Astrocyte (in vitro differentiated cells and primary cell): Measurements from ENCODE around the gene NAV3. TPM values are rescaled to one million over a fixed set of nuclear protein-coding genes. Genes with fewer than 3 reads are reported as not detected.
A peak's percentile ranks its signal among the peaks of the same experiment; 100 is the strongest.

Experiments
- DNase-seq: peaks from one replicate; pipeline ENCODE4 v3.0.0-alpha.2; 2010; ENCODE audit warnings: low read depth
- FAIRE-seq: peaks from 2 replicates; lab custom pipeline; 2011; peaks lifted over from hg19 to GRCh38; lab: Jason Lieb, UNC
- H2AFZ ChIP-seq: 2 replicates; pipeline ENCODE4 v1.6.0; 2012; ENCODE audit warnings: low read depth, low read length, inconsistent platforms
- H3K27ac ChIP-seq: 2 replicates; pipeline ENCODE4 v1.5.1; 2011; ENCODE audit warnings: low read depth, low read length, inconsistent platforms
- H3K27me3 ChIP-seq: 2 replicates; pipeline ENCODE4 v1.6.0; 2011; ENCODE audit warnings: low read length, inconsistent platforms; ENCODE audit not compliant: insufficient read depth
- H3K36me3 ChIP-seq: 2 replicates; pipeline ENCODE4 v1.5.1; 2011; ENCODE audit warnings: low read length, inconsistent platforms; ENCODE audit not compliant: insufficient read depth
- H3K4me1 ChIP-seq: 2 replicates; pipeline ENCODE4 v1.5.1; 2011; ENCODE audit warnings: low read length, inconsistent platforms; ENCODE audit not compliant: insufficient read depth
- H3K4me2 ChIP-seq: 2 replicates; pipeline ENCODE4 v1.6.0; 2012; ENCODE audit warnings: low read length, inconsistent platforms
- H3K4me3 ChIP-seq: 2 replicates; pipeline ENCODE4 v1.5.1; 2011; ENCODE audit warnings: low read depth, mild to moderate bottlenecking, low read length, inconsistent platforms; ENCODE audit not compliant: insufficient read depth
- H3K79me2 ChIP-seq: 2 replicates; pipeline ENCODE4 v1.6.0; 2012; ENCODE audit warnings: mild to moderate bottlenecking, low read length, inconsistent platforms; ENCODE audit not compliant: insufficient read depth
- H3K9ac ChIP-seq: 2 replicates; pipeline ENCODE4 v1.6.0; 2012; ENCODE audit warnings: mild to moderate bottlenecking, low read length, inconsistent platforms
- H3K9me3 ChIP-seq: 2 replicates; pipeline ENCODE4 v1.5.1; 2012; ENCODE audit warnings: low read depth, mild to moderate bottlenecking, low read length, inconsistent platforms; ENCODE audit not compliant: insufficient read depth
- H4K20me1 ChIP-seq: 2 replicates; pipeline ENCODE4 v1.6.0; 2012; ENCODE audit warnings: low read length, inconsistent platforms; ENCODE audit not compliant: insufficient read depth
- H3K27ac Mint-ChIP-seq: one replicate; pipeline ENCODE4 v1.8.0; 2021; ENCODE audit warnings: mild to moderate bottlenecking, mixed read lengths; ENCODE audit not compliant: unreplicated experiment
- H3K27me3 Mint-ChIP-seq: one replicate; pipeline ENCODE4 v1.8.0; 2021; ENCODE audit warnings: low read depth, mixed read lengths; ENCODE audit not compliant: unreplicated experiment
- H3K36me3 Mint-ChIP-seq: one replicate; pipeline ENCODE4 v1.8.0; 2021; ENCODE audit warnings: low read depth, mixed read lengths; ENCODE audit not compliant: unreplicated experiment
- H3K4me1 Mint-ChIP-seq: one replicate; pipeline ENCODE4 v1.8.0; 2021; ENCODE audit warnings: low read depth, mixed read lengths; ENCODE audit not compliant: unreplicated experiment
- H3K4me3 Mint-ChIP-seq: one replicate; pipeline ENCODE4 v1.8.0; 2021; ENCODE audit warnings: mild to moderate bottlenecking, moderate library complexity, mixed read lengths; ENCODE audit not compliant: unreplicated experiment
- H3K9me3 Mint-ChIP-seq: one replicate; pipeline ENCODE4 v1.8.0; 2021; ENCODE audit warnings: mild to moderate bottlenecking, mixed read lengths; ENCODE audit not compliant: unreplicated experiment
- CTCF ChIP-seq: IDR thresholded peaks from 2 replicates; pipeline ENCODE4 v1.5.1; 2011; ENCODE audit warnings: low read depth, mild to moderate bottlenecking, inconsistent platforms, low read length, moderate library complexity; ENCODE audit not compliant: insufficient read depth
- EZH2 ChIP-seq: IDR thresholded peaks from 2 replicates; pipeline ENCODE4 v1.6.1; 2012; ENCODE audit warnings: mild to moderate bottlenecking, low read length, inconsistent platforms; ENCODE audit not compliant: insufficient read depth
- total RNA-seq: library from RNA; stranded (reverse); gene quantifications from 2 replicates; pipeline ENCODE4 v1.2.1, GENCODE V29; 2021

Gene NAV3
- total RNA-seq, 1 donor from 2014 or later, result 24.1 TPM

GRCh38 chr12:78260976-78261375 lies 430.3 kb downstream of the NAV3 start:
- no peaks in the 10 kb centered on the region for H3K4me1 Mint-ChIP-seq
- Histone ChIP-seq H3K4me2 (no peak overlapping the region), H3K4me3 (no peak overlapping the region), H3K27me3 (no peaks in the 10 kb centered on the region), H3K36me3 (no peaks in the 10 kb centered on the region), H3K4me1 (no peaks in the 10 kb centered on the region), H4K20me1 (no peaks in the 10 kb centered on the region), H3K9ac (no peak overlapping the region), H3K9me3 (no peaks in the 10 kb centered on the region), H3K79me2 (no peaks in the 10 kb centered on the region), H2AFZ (no peak overlapping the region), H3K27ac (no peak overlapping the region)
- TF ChIP-seq EZH2 (no peak), CTCF (no peak)
- FAIRE-seq, result peak; percentile 78
- H3K27ac Mint-ChIP-seq, result no peak overlapping the region
- no peaks in the 10 kb centered on the region for H3K27me3 Mint-ChIP-seq
- H3K4me3 Mint-ChIP-seq, result no peak overlapping the region
- no peaks in the 10 kb centered on the region for H3K36me3 Mint-ChIP-seq
- H3K9me3 Mint-ChIP-seq, result peaks cover 4% of the 10 kb centered on the region
- no peak for DNase-seq

- no peak for DNase-seq
- no peak overlapping the region for H3K4me3 ChIP-seq
- no peak overlapping the region for H3K9ac ChIP-seq
- no peaks in the 10 kb centered on the region for H3K4me1 ChIP-seq
- no peaks in the 10 kb centered on the region for H3K36me3 Mint-ChIP-seq
- no peak overlapping the region for H3K27ac ChIP-seq
- peaks cover 4% of the 10 kb centered on the region for H3K9me3 Mint-ChIP-seq
- no peak for TF ChIP-seq CTCF
- no peak for TF ChIP-seq EZH2
- H3K27me3 Mint-ChIP-seq, result no peaks in the 10 kb centered on the region
- H3K36me3 ChIP-seq, result no peaks in the 10 kb centered on the region
- no peaks in the 10 kb centered on the region for H3K9me3 ChIP-seq
- no peaks in the 10 kb centered on the region for H3K79me2 ChIP-seq
- H3K27ac Mint-ChIP-seq, result no peak overlapping the region
- H3K4me2 ChIP-seq, result no peak overlapping the region
- no peak overlapping the region for H3K4me3 Mint-ChIP-seq
- no peaks in the 10 kb centered on the region for H3K4me1 Mint-ChIP-seq
- no peaks in the 10 kb centered on the region for H3K27me3 ChIP-seq
- H2AFZ ChIP-seq, result no peak overlapping the region
- FAIRE-seq, result no peak
- no peaks in the 10 kb centered on the region for H4K20me1 ChIP-seq
Observed at GRCh38 chr12:78261901-78262300, 431.2 kb downstream of the NAV3 start.
